ENCODE measurements around the gene PGS1.

DNA sequence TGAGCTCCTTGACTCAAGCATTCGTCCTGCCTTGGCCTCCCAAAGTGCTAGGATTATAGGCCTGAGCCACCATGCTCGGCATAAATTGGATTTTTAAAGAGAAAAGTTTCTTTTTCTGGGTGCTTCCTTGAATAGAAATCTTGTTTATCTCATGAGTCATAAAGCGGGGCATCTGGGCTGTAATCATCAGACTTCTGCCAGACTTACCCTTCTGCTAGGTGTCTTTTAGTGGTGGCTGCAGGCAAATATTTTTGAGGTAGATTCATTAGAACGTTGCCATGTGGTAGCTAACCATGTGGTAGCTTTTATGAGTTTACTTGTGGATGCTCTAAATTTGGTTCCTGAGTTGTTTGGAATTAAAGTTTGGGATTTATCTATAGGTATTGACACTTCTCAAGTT, 13.4 kb downstream of the PGS1 start:
- TF ChIP-seq EZH2 (IDR thresholded peaks at IDR 0.05; ENCODE audit: borderline replicate concordance, low read length), result no peak
- TF ChIP-seq, protein P1, sequence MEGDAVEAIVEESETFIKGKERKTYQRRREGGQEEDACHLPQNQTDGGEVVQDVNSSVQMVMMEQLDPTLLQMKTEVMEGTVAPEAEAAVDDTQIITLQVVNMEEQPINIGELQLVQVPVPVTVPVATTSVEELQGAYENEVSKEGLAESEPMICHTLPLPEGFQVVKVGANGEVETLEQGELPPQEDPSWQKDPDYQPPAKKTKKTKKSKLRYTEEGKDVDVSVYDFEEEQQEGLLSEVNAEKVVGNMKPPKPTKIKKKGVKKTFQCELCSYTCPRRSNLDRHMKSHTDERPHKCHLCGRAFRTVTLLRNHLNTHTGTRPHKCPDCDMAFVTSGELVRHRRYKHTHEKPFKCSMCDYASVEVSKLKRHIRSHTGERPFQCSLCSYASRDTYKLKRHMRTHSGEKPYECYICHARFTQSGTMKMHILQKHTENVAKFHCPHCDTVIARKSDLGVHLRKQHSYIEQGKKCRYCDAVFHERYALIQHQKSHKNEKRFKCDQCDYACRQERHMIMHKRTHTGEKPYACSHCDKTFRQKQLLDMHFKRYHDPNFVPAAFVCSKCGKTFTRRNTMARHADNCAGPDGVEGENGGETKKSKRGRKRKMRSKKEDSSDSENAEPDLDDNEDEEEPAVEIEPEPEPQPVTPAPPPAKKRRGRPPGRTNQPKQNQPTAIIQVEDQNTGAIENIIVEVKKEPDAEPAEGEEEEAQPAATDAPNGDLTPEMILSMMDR (conservative IDR thresholded peaks at IDR 0.05 in 1 of 2, IDR thresholded peaks at IDR 0.05 in 1 of 2; ENCODE audit: extremely low read depth in 1 of 2, insufficient read depth in 1 of 2, low read depth in 1 of 2, low read length in 2 of 2), result no peak
